Mammary epithelial cell (primary cell): Measurements from ENCODE around the gene KLF11.

Source experiments
- EZH2 ChIP-seq: IDR thresholded peaks from 2 replicates; pipeline ENCODE4 v1.6.1; 2012; ENCODE audit warnings: low read length, inconsistent platforms, borderline replicate concordance
- TF ChIP-seq, protein P1 (sequence below), 2 donors: IDR thresholded peaks in 1 of 2; conservative IDR thresholded peaks in 1 of 2; 2 replicates each; pipeline ENCODE4 v1.5.1; 2011 to 2012; ENCODE audit warnings: inconsistent platforms in 2 of 2, low read length in 2 of 2, mild to moderate bottlenecking in 2 of 2, control low read depth in 1 of 2, low read depth in 1 of 2; ENCODE audit not compliant: insufficient read depth in 1 of 2; ENCODE audit errors: extremely low read depth in 1 of 2

- TF ChIP-seq EZH2: no peak
- TF ChIP-seq, protein P1, sequence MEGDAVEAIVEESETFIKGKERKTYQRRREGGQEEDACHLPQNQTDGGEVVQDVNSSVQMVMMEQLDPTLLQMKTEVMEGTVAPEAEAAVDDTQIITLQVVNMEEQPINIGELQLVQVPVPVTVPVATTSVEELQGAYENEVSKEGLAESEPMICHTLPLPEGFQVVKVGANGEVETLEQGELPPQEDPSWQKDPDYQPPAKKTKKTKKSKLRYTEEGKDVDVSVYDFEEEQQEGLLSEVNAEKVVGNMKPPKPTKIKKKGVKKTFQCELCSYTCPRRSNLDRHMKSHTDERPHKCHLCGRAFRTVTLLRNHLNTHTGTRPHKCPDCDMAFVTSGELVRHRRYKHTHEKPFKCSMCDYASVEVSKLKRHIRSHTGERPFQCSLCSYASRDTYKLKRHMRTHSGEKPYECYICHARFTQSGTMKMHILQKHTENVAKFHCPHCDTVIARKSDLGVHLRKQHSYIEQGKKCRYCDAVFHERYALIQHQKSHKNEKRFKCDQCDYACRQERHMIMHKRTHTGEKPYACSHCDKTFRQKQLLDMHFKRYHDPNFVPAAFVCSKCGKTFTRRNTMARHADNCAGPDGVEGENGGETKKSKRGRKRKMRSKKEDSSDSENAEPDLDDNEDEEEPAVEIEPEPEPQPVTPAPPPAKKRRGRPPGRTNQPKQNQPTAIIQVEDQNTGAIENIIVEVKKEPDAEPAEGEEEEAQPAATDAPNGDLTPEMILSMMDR (conservative IDR thresholded peaks at IDR 0.05 in 1 of 2, IDR thresholded peaks at IDR 0.05 in 1 of 2; ENCODE audit: extremely low read depth in 1 of 2, insufficient read depth in 1 of 2, low read depth in 1 of 2, low read length in 2 of 2): no peak
These were observed 8.9 kb upstream of the KLF11 start for GRCh38 chr2:10034333-10035052.
